Measurements from ENCODE around the gene RREB1. TPM values are rescaled to one million over a fixed set of nuclear protein-coding genes. Genes with fewer than 3 reads are reported as not detected.

The RREB1 gene
- total RNA-seq, 1 experiment from 2014 or later = 61.6 TPM

DNA sequence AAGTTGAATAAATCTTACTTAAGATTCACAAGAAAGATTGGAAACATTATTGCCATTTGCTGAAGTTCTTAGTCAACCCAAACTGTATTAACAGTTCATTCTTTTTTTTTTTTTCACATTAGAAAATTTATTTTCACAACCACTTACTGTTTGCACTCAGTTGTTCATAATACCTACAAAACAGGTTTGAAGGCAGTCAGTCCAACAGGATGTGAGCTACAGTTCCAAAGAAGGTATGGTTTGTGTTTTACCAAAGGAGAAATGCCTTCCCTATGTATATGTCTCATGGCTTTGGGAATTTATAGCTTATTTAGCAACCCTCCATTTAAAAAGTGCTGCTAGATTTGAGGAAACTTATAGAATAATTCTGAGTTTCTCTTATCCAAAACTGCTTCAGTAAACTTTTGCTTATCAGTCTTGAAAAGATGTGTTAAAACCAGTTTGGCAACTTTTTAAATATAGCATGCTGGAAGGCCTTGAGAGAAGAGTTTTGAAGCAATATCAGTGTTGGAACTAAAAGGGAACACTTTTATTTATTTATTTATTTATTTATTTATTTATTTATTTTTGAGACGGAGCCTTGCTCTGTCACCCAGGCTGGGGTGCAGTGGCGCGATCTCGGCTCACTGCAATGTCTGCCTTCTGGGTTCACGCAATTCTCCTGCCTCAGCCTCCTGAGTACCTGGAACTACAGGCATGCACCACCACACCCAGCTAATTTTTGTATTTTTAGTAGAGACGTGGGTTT is 46.8 kb upstream of the RREB1 start:
- POLR2A ChIA-PET (ENCODE audit: low non-redundant PET) = no interaction called here
- Histone ChIP-seq H3K9me3 (ENCODE audit: low read depth, low read length, poor library complexity, severe bottlenecking) (no peaks in the 10 kb centered on the region), H3K36me3 (ENCODE audit: insufficient read depth, low read length, poor library complexity, severe bottlenecking) (no peaks in the 10 kb centered on the region), H3K27ac (ENCODE audit: low read depth, low read length, poor library complexity, severe bottlenecking) (no peak overlapping the region), H3K4me1 (ENCODE audit: insufficient read depth, low read length, poor library complexity, severe bottlenecking) (peaks cover 7% of the 10 kb centered on the region), H3K27me3 (replicated peaks; ENCODE audit: insufficient read depth, low read depth, low read length, poor library complexity) (no peaks in the 10 kb centered on the region), H3K4me3 (ENCODE audit: low read depth, low read length, poor library complexity, severe bottlenecking) (no peak overlapping the region)
- no peak for TF ChIP-seq EZH2 (IDR thresholded peaks at IDR 0.05; ENCODE audit: borderline replicate concordance, low read depth, low read length, poor library complexity, severe bottlenecking)
- TF ChIP-seq, protein P1, sequence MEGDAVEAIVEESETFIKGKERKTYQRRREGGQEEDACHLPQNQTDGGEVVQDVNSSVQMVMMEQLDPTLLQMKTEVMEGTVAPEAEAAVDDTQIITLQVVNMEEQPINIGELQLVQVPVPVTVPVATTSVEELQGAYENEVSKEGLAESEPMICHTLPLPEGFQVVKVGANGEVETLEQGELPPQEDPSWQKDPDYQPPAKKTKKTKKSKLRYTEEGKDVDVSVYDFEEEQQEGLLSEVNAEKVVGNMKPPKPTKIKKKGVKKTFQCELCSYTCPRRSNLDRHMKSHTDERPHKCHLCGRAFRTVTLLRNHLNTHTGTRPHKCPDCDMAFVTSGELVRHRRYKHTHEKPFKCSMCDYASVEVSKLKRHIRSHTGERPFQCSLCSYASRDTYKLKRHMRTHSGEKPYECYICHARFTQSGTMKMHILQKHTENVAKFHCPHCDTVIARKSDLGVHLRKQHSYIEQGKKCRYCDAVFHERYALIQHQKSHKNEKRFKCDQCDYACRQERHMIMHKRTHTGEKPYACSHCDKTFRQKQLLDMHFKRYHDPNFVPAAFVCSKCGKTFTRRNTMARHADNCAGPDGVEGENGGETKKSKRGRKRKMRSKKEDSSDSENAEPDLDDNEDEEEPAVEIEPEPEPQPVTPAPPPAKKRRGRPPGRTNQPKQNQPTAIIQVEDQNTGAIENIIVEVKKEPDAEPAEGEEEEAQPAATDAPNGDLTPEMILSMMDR (conservative IDR thresholded peaks at IDR 0.05; ENCODE audit: low read depth, low read length) = no peak
- intact Hi-C loops (cut with micrococcal nuclease; ENCODE audit: unreplicated experiment) = no loop called here
- CTCF ChIA-PET = no interaction called here
- DNase-seq (ENCODE audit: low spot score) = no peak
- no TSS peak for BruUV-seq (replicated peaks)

DNA sequence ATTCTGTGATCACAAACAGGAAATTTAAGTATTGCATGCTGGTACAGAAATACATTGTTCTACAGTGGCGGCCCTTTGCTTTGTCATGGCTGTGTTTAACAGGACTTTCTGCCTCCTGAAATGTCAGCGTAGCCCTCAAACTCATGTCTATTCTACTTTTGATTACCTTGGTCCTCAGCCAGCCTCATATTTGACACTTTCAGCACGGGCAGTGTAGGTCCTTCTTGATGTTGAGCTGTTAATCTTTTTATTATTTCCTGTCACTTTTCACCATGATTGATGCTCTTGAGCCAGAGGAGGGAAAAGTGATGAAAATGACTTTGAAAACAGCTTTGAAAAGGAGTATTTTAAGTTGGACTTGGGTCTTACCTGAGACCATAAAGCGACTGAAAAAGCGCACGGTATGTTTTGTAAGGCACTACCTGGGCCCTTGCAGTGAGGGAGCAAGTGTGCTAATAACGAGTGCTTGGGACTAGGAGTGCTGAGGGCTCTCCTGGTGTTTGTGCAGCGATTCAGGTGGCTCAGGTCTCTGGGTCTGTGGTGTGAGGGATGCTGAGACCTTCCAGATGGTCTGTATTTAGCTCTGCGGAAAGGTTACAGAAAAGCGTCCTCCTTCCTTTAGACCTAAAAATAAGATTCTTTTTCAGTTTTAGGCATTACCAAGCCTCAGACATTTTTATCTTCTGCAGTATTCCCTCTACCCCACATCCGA is 45.2 kb upstream of the RREB1 start:
- CTCF ChIA-PET = no interaction called here
- Histone ChIP-seq H3K27me3 (replicated peaks; ENCODE audit: insufficient read depth, low read depth, low read length, poor library complexity) (no peaks in the 10 kb centered on the region), H3K9me3 (ENCODE audit: low read depth, low read length, poor library complexity, severe bottlenecking) (no peaks in the 10 kb centered on the region), H3K4me3 (ENCODE audit: low read depth, low read length, poor library complexity, severe bottlenecking) (no peak overlapping the region), H3K4me1 (ENCODE audit: insufficient read depth, low read length, poor library complexity, severe bottlenecking) (peaks cover 7% of the 10 kb centered on the region), H3K27ac (ENCODE audit: low read depth, low read length, poor library complexity, severe bottlenecking) (no peak overlapping the region), H3K36me3 (ENCODE audit: insufficient read depth, low read length, poor library complexity, severe bottlenecking) (no peaks in the 10 kb centered on the region)
- no TSS peak for BruUV-seq (replicated peaks)
- POLR2A ChIA-PET (ENCODE audit: low non-redundant PET) = no interaction called here
- DNase-seq (ENCODE audit: low spot score) = no peak
- TF ChIP-seq, protein P1 (conservative IDR thresholded peaks at IDR 0.05; ENCODE audit: low read depth, low read length) = no peak
- no peak for TF ChIP-seq EZH2 (IDR thresholded peaks at IDR 0.05; ENCODE audit: borderline replicate concordance, low read depth, low read length, poor library complexity, severe bottlenecking)
- intact Hi-C loops (cut with micrococcal nuclease; ENCODE audit: unreplicated experiment) = no loop called here

DNA sequence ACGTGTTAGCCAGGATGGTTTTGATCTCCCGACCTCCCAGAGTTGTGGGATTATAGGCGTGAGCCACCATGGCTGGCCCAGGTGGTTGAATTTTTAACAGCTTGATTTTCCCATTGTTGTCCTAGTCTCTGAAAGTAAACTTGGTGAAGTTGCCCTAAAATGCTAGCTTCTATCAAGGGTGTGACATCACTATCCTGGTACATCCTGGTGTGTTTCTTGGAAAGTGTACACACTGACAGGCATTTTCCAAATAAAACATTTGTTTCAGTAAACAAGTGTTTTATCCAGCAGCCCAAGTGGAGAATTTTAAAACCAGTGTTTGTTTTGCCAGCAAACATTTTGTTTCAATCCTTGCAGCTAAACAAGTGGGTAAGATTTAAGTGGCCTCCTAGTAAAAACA is 40.5 kb upstream of the RREB1 start:
- H3K27ac ChIP-seq (ENCODE audit: low read depth, low read length, poor library complexity, severe bottlenecking) = no peak overlapping the region
- POLR2A ChIA-PET (ENCODE audit: low non-redundant PET) = no interaction called here

More for the DNA sequence above, 40.5 kb upstream of the RREB1 start:
- CTCF ChIA-PET = no interaction called here
- H3K9me3 ChIP-seq (ENCODE audit: low read depth, low read length, poor library complexity, severe bottlenecking) = no peaks in the 10 kb centered on the region
- no peak for DNase-seq (ENCODE audit: low spot score)
- peaks cover 6% of the 10 kb centered on the region for H3K4me1 ChIP-seq (ENCODE audit: insufficient read depth, low read length, poor library complexity, severe bottlenecking)
- H3K27me3 ChIP-seq (replicated peaks; ENCODE audit: insufficient read depth, low read depth, low read length, poor library complexity) = no peaks in the 10 kb centered on the region
- BruUV-seq (replicated peaks) = no TSS peak
- H3K36me3 ChIP-seq (ENCODE audit: insufficient read depth, low read length, poor library complexity, severe bottlenecking) = no peaks in the 10 kb centered on the region
- intact Hi-C loops (cut with micrococcal nuclease; ENCODE audit: unreplicated experiment) = no loop called here
- no peak overlapping the region for H3K4me3 ChIP-seq (ENCODE audit: low read depth, low read length, poor library complexity, severe bottlenecking)
- TF ChIP-seq, protein P1 (conservative IDR thresholded peaks at IDR 0.05; ENCODE audit: low read depth, low read length) = no peak
- no peak for TF ChIP-seq EZH2 (IDR thresholded peaks at IDR 0.05; ENCODE audit: borderline replicate concordance, low read depth, low read length, poor library complexity, severe bottlenecking)
